Activated CD8-positive, alpha-beta memory T cell treated with anti-CD3 and anti-CD28 coated beads, Interleukin-2, amount 10 ng/mL, durations not matched to agents 7 days and 5 days (primary cell): ENCODE data around the gene TP53BP2. TPM values are rescaled to one million over a fixed set of nuclear protein-coding genes. Genes with fewer than 3 reads are reported as not detected.
"Not testable (repeated sequence)": the region's sequence is repeated elsewhere in the genome, so short reads cannot be mapped to it uniquely, and the experiment has no call there.

Experiments
- ATAC-seq: fragments of 150-1000 bp; cut with Tn5 transposase; one replicate; pipeline ENCODE4 v1.10.0; 2021; ENCODE audit warnings: moderate library complexity
- CTCF ChIA-PET: fragments of 350-600 bp; sonication (Branson Sonifier 250); formaldehyde crosslinking; loops from one replicate; lab custom pipeline; 2021; ENCODE audit warnings: antibody characterized with exemption; lab: Charles Lee
- DNase-seq: peaks from one replicate; pipeline ENCODE4 v3.0.0-alpha.2; 2020
- H3K27ac Mint-ChIP-seq: one replicate; pipeline ENCODE4 v1.8.0; 2021; ENCODE audit warnings: mild to moderate bottlenecking, mixed read lengths
- H3K27me3 Mint-ChIP-seq: one replicate; pipeline ENCODE4 v1.8.0; 2021; ENCODE audit warnings: mixed read lengths
- H3K36me3 Mint-ChIP-seq: one replicate; pipeline ENCODE4 v1.8.0; 2021; ENCODE audit warnings: mild to moderate bottlenecking, mixed read lengths
- H3K4me1 Mint-ChIP-seq: one replicate; pipeline ENCODE4 v1.8.0; 2021; ENCODE audit warnings: mixed read lengths
- H3K4me3 Mint-ChIP-seq: one replicate; pipeline ENCODE4 v1.8.0; 2021; ENCODE audit warnings: mild to moderate bottlenecking, moderate library complexity, mixed read lengths
- H3K9me3 Mint-ChIP-seq: one replicate; pipeline ENCODE4 v1.8.0; 2022; ENCODE audit warnings: low read depth, mixed read lengths
- total RNA-seq, 2 experiments: library from RNA; stranded (reverse); gene quantifications; one replicate each; pipeline ENCODE4 v1.2.3, GENCODE V29; 2021

TP53BP2 gene
- total RNA-seq, 2 experiments from 2014 or later: 35.8 to 39.6 TPM

- CTCF ChIA-PET: interaction anchor here (1.2 to 7.9 kb wide), 10 partner anchors 9 to 52 kb away, joined by 5 to 76 read pairs (median 36); partner anchors contain the start of gene CAPN2
- peak overlapping the region; percentile 78 for H3K27ac Mint-ChIP-seq
- peak; percentile 52 for ATAC-seq
- no peaks in the 10 kb centered on the region for H3K9me3 Mint-ChIP-seq
- H3K27me3 Mint-ChIP-seq: no peaks in the 10 kb centered on the region
- no peak overlapping the region for H3K4me3 Mint-ChIP-seq
- peak; percentile 57 for DNase-seq
- H3K36me3 Mint-ChIP-seq: peaks cover 63% of the 10 kb centered on the region
- H3K4me1 Mint-ChIP-seq: peaks cover 31% of the 10 kb centered on the region
Observed at GRCh38 chr1:223747838-223748335, 97.9 kb downstream of the TP53BP2 start.

- no peak for DNase-seq
- Mint-ChIP-seq H3K36me3 (peaks cover 54% of the 10 kb centered on the region), H3K4me1 (peaks cover 32% of the 10 kb centered on the region), H3K27me3 (no peaks in the 10 kb centered on the region), H3K9me3 (no peaks in the 10 kb centered on the region), H3K27ac (no peak overlapping the region), H3K4me3 (no peak overlapping the region)
- no peak for ATAC-seq
- CTCF ChIA-PET: interaction anchor here (0.9 to 7.9 kb wide), 4 partner anchors 17 to 49 kb away, joined by 3 to 76 read pairs (median 23); partner anchors contain the start of gene CAPN2
Observed at GRCh38 chr1:223745731-223746130, 100.0 kb downstream of the TP53BP2 start.

- H3K36me3 Mint-ChIP-seq: peaks cover 53% of the 10 kb centered on the region
- H3K27ac Mint-ChIP-seq: no peak overlapping the region
- CTCF ChIA-PET: no interaction called here
- H3K27me3 Mint-ChIP-seq: no peaks in the 10 kb centered on the region
- DNase-seq (no peak), ATAC-seq (no peak)
- H3K9me3 Mint-ChIP-seq: no peaks in the 10 kb centered on the region
- no peak overlapping the region for H3K4me3 Mint-ChIP-seq
- peaks cover 16% of the 10 kb centered on the region for H3K4me1 Mint-ChIP-seq
Observed at GRCh38 chr1:223742856-223743517, 102.8 kb downstream of the TP53BP2 start.

- no peak for ATAC-seq
- H3K27me3 Mint-ChIP-seq: no peaks in the 10 kb centered on the region
- CTCF ChIA-PET: interaction anchor here (1.4 to 1.6 kb wide), 2 partner anchors 23 to 43 kb away, joined by 3 to 5 read pairs; no protein-coding TSS in a partner anchor
- H3K4me1 Mint-ChIP-seq: peaks cover 5% of the 10 kb centered on the region
- no peak for DNase-seq
- peaks cover 45% of the 10 kb centered on the region for H3K36me3 Mint-ChIP-seq
- no peak overlapping the region for H3K27ac Mint-ChIP-seq
- no peak overlapping the region for H3K4me3 Mint-ChIP-seq
- H3K9me3 Mint-ChIP-seq: no peaks in the 10 kb centered on the region
Observed at GRCh38 chr1:223741861-223742260, 103.9 kb downstream of the TP53BP2 start.

- not testable (repeated sequence) for ATAC-seq, H3K4me1 Mint-ChIP-seq, H3K27me3 Mint-ChIP-seq, H3K4me3 Mint-ChIP-seq, H3K9me3 Mint-ChIP-seq, DNase-seq
- H3K27ac Mint-ChIP-seq: peak overlapping the region; percentile 11
- CTCF ChIA-PET: interaction anchor here (0.9 to 3.1 kb wide), 4 partner anchors 8 to 42 kb away, joined by 3 to 20 read pairs (median 4); no protein-coding TSS in a partner anchor
- H3K36me3 Mint-ChIP-seq: peaks cover 34% of the 10 kb centered on the region
Observed at GRCh38 chr1:223740038-223740736, 105.6 kb downstream of the TP53BP2 start.

- no peak overlapping the region for H3K27ac Mint-ChIP-seq
- DNase-seq (no peak), ATAC-seq (no peak)
- H3K9me3 Mint-ChIP-seq: no peaks in the 10 kb centered on the region
- CTCF ChIA-PET: interaction anchor here (0.6 to 3.3 kb wide), 4 partner anchors 9 to 41 kb away, joined by 3 to 20 read pairs (median 8); no protein-coding TSS in a partner anchor
- no peaks in the 10 kb centered on the region for H3K27me3 Mint-ChIP-seq
- H3K4me3 Mint-ChIP-seq: no peak overlapping the region
- peaks cover 35% of the 10 kb centered on the region for H3K36me3 Mint-ChIP-seq
- peaks cover 5% of the 10 kb centered on the region for H3K4me1 Mint-ChIP-seq
Observed at GRCh38 chr1:223739366-223740037, 106.2 kb downstream of the TP53BP2 start.

GRCh38 chr1:223738465-223739365 is 107.0 kb downstream of the TP53BP2 start:
- Mint-ChIP-seq H3K4me1 (peaks cover 8% of the 10 kb centered on the region), H3K4me3 (no peak overlapping the region), H3K27me3 (no peaks in the 10 kb centered on the region), H3K9me3 (no peaks in the 10 kb centered on the region), H3K36me3 (peaks cover 32% of the 10 kb centered on the region), H3K27ac (no peak overlapping the region)
- no peak for DNase-seq
- CTCF ChIA-PET: interaction anchor here (0.6 to 3.3 kb wide), 6 partner anchors 10 to 40 kb away, joined by 3 to 20 read pairs (median 4); no protein-coding TSS in a partner anchor
- no peak for ATAC-seq

GRCh38 chr1:223737342-223737741 is 108.4 kb downstream of the TP53BP2 start:
- H3K27me3 Mint-ChIP-seq: no peaks in the 10 kb centered on the region
- no peaks in the 10 kb centered on the region for H3K9me3 Mint-ChIP-seq
- CTCF ChIA-PET: interaction anchor here (0.6 to 3.3 kb wide), 4 partner anchors 11 to 535 kb away, joined by 3 to 20 read pairs (median 8); no protein-coding TSS in a partner anchor
- no peak overlapping the region for H3K4me3 Mint-ChIP-seq
- H3K27ac Mint-ChIP-seq: no peak overlapping the region
- peaks cover 26% of the 10 kb centered on the region for H3K36me3 Mint-ChIP-seq
- no peak for ATAC-seq
- DNase-seq: no peak
- peaks cover 9% of the 10 kb centered on the region for H3K4me1 Mint-ChIP-seq

- CTCF ChIA-PET: interaction anchor here (1.6 to 3.3 kb wide), 2 partner anchors 18 to 38 kb away, joined by 4 to 12 read pairs; no protein-coding TSS in a partner anchor
- peaks cover 13% of the 10 kb centered on the region for H3K4me1 Mint-ChIP-seq
- H3K9me3 Mint-ChIP-seq, H3K27me3 Mint-ChIP-seq, H3K27ac Mint-ChIP-seq, ATAC-seq, H3K4me3 Mint-ChIP-seq, DNase-seq: not testable (repeated sequence)
- peaks cover 31% of the 10 kb centered on the region for H3K36me3 Mint-ChIP-seq
Observed at GRCh38 chr1:223736638-223737037, 109.1 kb downstream of the TP53BP2 start.

GRCh38 chr1:223733898-223734852 is 111.6 kb downstream of the TP53BP2 start:
- Mint-ChIP-seq H3K4me3 (no peak overlapping the region), H3K9me3 (no peaks in the 10 kb centered on the region), H3K27ac (no peak overlapping the region), H3K27me3 (no peaks in the 10 kb centered on the region), H3K4me1 (peaks cover 29% of the 10 kb centered on the region), H3K36me3 (peaks cover 35% of the 10 kb centered on the region)
- ATAC-seq (no peak), DNase-seq (no peak)
- CTCF ChIA-PET: no interaction called here

GRCh38 chr1:223732993-223733798 is 112.6 kb downstream of the TP53BP2 start:
- H3K27me3 Mint-ChIP-seq: no peaks in the 10 kb centered on the region
- H3K4me1 Mint-ChIP-seq: peaks cover 36% of the 10 kb centered on the region
- ATAC-seq (no peak), DNase-seq (no peak)
- CTCF ChIA-PET: no interaction called here
- H3K9me3 Mint-ChIP-seq: no peaks in the 10 kb centered on the region
- no peak overlapping the region for H3K4me3 Mint-ChIP-seq
- H3K27ac Mint-ChIP-seq: peak overlapping the region; percentile 24
- H3K36me3 Mint-ChIP-seq: peaks cover 38% of the 10 kb centered on the region
